BJ (cell line): ENCODE data around the gene BLM. TPM values are rescaled to one million over a fixed set of nuclear protein-coding genes. Genes with fewer than 3 reads are reported as not detected.

ENCODE experiments used
- CTCF ChIA-PET: fragments of 350-600 bp; formaldehyde crosslinking; extraction: SDS; loops from one replicate; lab custom pipeline; 2021; ENCODE audit warnings: antibody characterized with exemption, inconsistent platforms; lab: Yijun Ruan, JAX
- POLR2A ChIA-PET: fragments of 300-600 bp; sonication (Branson Sonifier 250); formaldehyde crosslinking; extraction: SDS; loops from one replicate; lab custom pipeline; 2021; ENCODE audit warnings: antibody characterized with exemption; lab: Charles Lee
- DNase-seq: peaks from one replicate; pipeline ENCODE4 v3.0.0-alpha.2; 2011; ENCODE audit warnings: low read depth
- H3K27me3 ChIP-seq: 2 replicates; pipeline ENCODE4 v1.6.0; 2011; ENCODE audit warnings: low read length; ENCODE audit not compliant: control insufficient read depth, insufficient read depth
- H3K36me3 ChIP-seq: 2 replicates; pipeline ENCODE4 v1.5.1; 2011; ENCODE audit warnings: low read length; ENCODE audit not compliant: control insufficient read depth, insufficient read depth
- H3K4me3 ChIP-seq: 2 replicates; pipeline ENCODE4 v1.5.1; 2011; ENCODE audit warnings: low read depth, mild to moderate bottlenecking, control low read depth, low read length
- polyA plus RNA-seq: library from polyadenylated mRNA; depleted of rRNA; stranded (reverse); fragments of >200 nt; gene quantifications from 2 replicates; pipeline ENCODE4 v1.2.3, GENCODE V29; 2011
- TF ChIP-seq, protein P1 (sequence below): IDR thresholded peaks from 2 replicates; pipeline ENCODE4 v1.5.1; 2011; ENCODE audit warnings: low read depth, mild to moderate bottlenecking, control low read depth, inconsistent platforms, low read length, moderate library complexity; ENCODE audit not compliant: insufficient read depth

The BLM gene
- polyA plus RNA-seq, 1 experiment: 1.3 TPM

DNA sequence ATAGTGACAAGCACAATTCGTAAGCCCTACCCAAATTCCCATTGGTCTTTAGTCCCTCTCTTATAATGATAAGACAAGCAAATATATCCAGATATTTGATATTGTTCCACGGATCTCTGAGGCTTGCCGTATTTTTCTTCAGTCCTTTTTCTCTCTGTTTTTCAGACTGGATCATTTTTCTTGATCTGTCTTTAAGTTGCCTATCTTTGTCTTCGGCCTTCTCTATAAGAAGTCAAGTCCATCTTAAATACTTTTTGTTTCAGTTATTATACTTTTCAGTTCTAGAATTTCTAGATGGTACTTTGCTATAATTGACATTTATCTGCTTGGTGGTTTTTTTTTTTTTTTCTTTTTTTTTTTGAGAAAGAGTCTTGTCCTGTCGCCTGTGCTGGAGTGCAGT, 13.7 kb upstream of the BLM start:
- Histone ChIP-seq H3K36me3 (no peaks in the 10 kb centered on the region), H3K4me3 (no peak overlapping the region), H3K27me3 (no peaks in the 10 kb centered on the region)
- POLR2A ChIA-PET: no interaction called here
- TF ChIP-seq, protein P1, sequence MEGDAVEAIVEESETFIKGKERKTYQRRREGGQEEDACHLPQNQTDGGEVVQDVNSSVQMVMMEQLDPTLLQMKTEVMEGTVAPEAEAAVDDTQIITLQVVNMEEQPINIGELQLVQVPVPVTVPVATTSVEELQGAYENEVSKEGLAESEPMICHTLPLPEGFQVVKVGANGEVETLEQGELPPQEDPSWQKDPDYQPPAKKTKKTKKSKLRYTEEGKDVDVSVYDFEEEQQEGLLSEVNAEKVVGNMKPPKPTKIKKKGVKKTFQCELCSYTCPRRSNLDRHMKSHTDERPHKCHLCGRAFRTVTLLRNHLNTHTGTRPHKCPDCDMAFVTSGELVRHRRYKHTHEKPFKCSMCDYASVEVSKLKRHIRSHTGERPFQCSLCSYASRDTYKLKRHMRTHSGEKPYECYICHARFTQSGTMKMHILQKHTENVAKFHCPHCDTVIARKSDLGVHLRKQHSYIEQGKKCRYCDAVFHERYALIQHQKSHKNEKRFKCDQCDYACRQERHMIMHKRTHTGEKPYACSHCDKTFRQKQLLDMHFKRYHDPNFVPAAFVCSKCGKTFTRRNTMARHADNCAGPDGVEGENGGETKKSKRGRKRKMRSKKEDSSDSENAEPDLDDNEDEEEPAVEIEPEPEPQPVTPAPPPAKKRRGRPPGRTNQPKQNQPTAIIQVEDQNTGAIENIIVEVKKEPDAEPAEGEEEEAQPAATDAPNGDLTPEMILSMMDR: no peak
- CTCF ChIA-PET: interaction anchor here (0.7 to 2.4 kb wide), 4 partner anchors 15 to 183 kb away, joined by 3 to 7 read pairs (median 3); no protein-coding TSS in a partner anchor
- no peak for DNase-seq

DNA sequence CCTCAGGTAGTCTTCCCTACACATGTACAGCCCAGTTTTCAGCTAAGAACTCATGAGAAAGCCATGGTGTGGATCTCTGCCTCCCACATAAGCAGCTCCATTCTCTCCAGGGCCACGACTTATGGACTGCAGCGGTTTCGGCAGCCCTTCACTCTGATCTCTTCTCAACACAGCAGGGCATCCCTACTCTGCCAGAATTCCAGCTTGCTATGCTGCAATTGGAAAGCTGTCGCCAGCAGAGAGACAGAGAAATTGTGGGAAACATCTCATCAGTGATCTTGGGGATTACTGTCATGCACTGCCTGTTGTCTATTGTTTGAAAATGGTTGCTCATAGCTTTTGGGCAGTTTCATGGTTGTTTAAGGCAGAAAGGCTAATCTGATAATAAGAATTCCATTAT, 11.9 kb upstream of the BLM start:
- TF ChIP-seq, protein P1: no peak
- no peaks in the 10 kb centered on the region for H3K27me3 ChIP-seq
- no peak overlapping the region for H3K4me3 ChIP-seq
- POLR2A ChIA-PET: interaction anchor here (0.6 kb wide), 1 partner anchor 162 kb away, joined by 5 read pairs; no protein-coding TSS in a partner anchor
- H3K36me3 ChIP-seq: no peaks in the 10 kb centered on the region
- CTCF ChIA-PET: interaction anchor here (0.8 to 2.4 kb wide), 4 partner anchors 14 to 230 kb away, joined by 3 to 7 read pairs (median 3); partner anchors contain the start of gene UNC45A
- DNase-seq: no peak

DNA sequence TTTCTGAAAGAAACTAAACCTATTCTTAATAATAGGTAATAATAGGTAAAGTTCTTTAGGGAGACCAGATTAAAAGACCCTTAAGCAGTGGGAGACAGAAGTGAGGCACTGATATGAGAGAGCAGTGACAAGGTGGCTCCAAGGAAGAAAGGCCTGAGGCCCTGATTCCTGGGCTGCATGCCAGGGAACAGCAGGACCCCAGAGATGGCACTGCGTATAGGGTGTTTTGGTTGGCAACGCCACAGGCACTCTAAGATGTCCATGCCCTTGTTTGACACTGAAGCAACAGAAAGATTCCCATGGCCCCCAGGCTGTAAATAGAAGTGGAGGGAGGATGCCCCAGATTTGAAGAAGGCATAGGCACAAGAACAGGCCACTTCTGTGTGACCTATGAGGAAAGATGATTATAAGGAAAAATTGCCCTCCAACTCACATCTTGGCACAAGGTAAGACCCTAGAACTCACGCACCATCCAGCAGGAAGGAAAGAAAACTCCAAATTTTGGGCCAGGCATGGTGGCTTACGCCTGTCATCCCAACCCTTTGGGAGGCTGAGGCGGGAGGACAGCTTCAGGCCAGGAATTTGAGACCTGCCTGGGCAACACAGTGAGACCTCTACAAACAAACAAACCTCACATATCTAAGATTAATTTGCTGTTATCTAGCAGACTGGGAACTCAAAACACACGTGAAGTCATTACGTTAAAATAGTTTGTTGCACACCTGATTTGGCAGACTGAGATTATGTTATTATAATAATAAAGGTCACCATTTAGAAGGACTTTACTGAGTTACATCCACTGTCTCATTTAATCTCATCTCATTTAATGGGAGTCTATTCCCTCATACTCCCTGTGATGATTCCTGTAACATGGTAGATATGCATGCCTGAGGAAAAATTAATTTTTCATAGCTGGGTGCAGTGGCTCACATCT, 10.5 kb upstream of the BLM start:
- TF ChIP-seq, protein P1: no peak
- ChIA-PET CTCF (no interaction called here), POLR2A (no interaction called here)
- no peaks in the 10 kb centered on the region for H3K27me3 ChIP-seq
- H3K4me3 ChIP-seq: no peak overlapping the region
- DNase-seq: no peak
- no peaks in the 10 kb centered on the region for H3K36me3 ChIP-seq

DNA sequence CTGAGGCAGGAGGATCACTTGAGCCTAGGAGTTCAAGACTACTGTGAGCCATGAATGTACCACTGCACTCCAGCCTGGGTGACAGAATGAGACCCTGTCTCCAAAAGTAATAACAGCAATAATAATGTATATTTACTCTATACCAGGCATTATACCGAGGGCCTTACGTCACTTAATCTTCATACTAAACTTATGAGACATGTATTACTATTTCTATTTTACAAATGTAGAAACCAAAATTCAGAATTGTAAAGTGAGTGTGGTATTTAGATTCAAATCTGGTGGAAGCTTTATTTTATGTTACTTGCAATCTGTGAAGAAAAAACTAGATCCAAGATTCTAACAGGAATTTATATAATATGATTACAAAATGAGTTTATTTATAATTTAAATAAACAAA, 9.7 kb upstream of the BLM start:
- Histone ChIP-seq H3K27me3 (no peaks in the 10 kb centered on the region), H3K4me3 (no peak overlapping the region), H3K36me3 (no peaks in the 10 kb centered on the region)
- TF ChIP-seq, protein P1: no peak
- ChIA-PET POLR2A (no interaction called here), CTCF (no interaction called here)
- DNase-seq: no peak

DNA sequence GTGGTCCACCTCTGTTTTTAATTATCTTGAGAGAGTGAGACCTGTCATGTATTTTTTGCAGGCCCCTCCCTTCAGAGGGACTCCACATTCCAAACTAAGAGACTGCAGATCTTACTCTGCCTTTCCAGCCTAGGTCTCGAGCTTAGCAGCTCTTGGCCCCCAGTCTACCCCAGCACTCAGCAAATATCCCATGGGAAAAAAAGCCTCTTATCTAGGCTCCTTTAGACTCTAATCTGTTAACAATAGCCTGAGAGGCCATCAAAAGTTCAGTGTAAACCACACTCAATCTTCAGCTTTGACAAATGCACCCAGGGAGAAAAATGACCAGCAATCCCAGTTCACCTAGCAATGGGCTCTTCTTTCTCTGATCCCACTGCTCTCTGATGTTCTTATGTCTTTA, 8.6 kb upstream of the BLM start:
- TF ChIP-seq, protein P1: no peak
- Histone ChIP-seq H3K4me3 (no peak overlapping the region), H3K27me3 (no peaks in the 10 kb centered on the region), H3K36me3 (no peaks in the 10 kb centered on the region)
- ChIA-PET POLR2A (interaction anchor here (0.6 kb wide), 1 partner anchor 355 kb away, joined by 3 read pairs; no protein-coding TSS in a partner anchor), CTCF (interaction anchor here (0.6 kb wide), 1 partner anchor 151 kb away, joined by 3 read pairs; no protein-coding TSS in a partner anchor)
- no peak for DNase-seq
